Measurements from ENCODE around the gene COX6B2.

COX6B2 gene

DNA sequence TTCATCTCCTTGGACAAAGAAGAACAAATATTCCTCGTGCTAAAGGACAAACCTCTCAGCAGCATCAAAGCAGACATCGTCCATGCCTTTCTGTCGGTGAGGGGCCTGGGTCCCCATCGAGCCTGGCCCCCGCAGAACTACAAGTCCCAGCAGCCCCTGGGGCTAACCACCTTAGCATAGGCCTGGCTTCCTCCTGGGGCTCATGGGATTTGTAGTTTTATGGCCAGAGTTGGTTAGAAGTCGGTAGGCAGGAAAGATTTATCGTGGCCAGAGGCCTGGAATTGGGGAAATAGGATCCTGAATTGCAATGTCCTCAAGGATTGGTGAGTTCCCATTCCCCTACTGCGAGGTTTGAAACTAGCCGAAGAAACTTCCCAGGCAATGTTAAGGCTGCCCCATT, 49.0 kb downstream of the COX6B2 start:
- H3K4me2 ChIP-seq (ENCODE audit: insufficient read depth, low read length, poor library complexity, severe bottlenecking): no peak overlapping the region
- no peak for DNase-seq (ENCODE audit: low spot score)

DNA sequence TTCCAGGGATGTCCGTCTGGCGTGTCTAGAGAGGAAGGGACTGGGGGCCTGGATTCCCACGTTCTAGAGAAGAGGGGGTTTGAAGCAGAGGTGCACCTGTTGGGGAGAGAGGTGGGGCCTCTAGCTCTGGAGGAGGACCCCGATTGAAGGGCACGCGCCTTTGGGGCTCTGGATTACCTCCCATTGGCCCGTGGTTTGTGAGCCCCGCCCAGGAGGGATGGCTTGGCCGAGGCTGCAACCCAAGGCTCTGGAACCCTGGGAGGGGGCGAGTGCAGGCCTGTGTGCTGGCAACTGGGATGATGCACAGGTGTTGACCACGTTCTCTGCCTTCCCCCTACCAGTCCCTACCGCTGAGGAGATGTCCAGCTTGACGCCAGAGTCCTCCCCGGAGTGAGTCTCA, 49.5 kb downstream of the COX6B2 start:
- no peak overlapping the region for H2BK15ac ChIP-seq (ENCODE audit: low read length)
- H3K9ac ChIP-seq (ENCODE audit: low read depth, low read length, poor library complexity): no peak overlapping the region
- H3K4me3 ChIP-seq (ENCODE audit: low read length in 2 of 2): no peak overlapping the region
- H3K36me3 ChIP-seq (replicated peaks in 1 of 2; ENCODE audit: control insufficient read depth in 2 of 2, insufficient read depth in 2 of 2, low read length in 2 of 2): peaks cover 52 to 77% of the 10 kb centered on the region in 2 donors
- no peak overlapping the region for H3K27ac ChIP-seq (replicated peaks; ENCODE audit: low read length)
- H2BK12ac ChIP-seq (ENCODE audit: low read length): no peak overlapping the region
- no peak overlapping the region for H4K8ac ChIP-seq (ENCODE audit: low read depth, low read length)
- H3K23ac ChIP-seq (ENCODE audit: low read depth, low read length, poor library complexity): no peak overlapping the region
- H4K91ac ChIP-seq (ENCODE audit: low read depth, low read length, poor library complexity): no peak overlapping the region
- peak overlapping the region; percentile 42 for H3K18ac ChIP-seq (ENCODE audit: low read length)
- H2AK5ac ChIP-seq (ENCODE audit: low read depth, low read length): peak overlapping the region; percentile 18
- H3K27me3 ChIP-seq (ENCODE audit: control insufficient read depth in 3 of 3, insufficient read depth in 3 of 3, low read depth in 1 of 3, low read length in 3 of 3): no peaks in the 10 kb centered on the region
- H3K4ac ChIP-seq (ENCODE audit: low read length): no peak overlapping the region
- H3K9me3 ChIP-seq (replicated peaks in 1 of 2; ENCODE audit: control insufficient read depth in 2 of 2, insufficient read depth in 1 of 2, low read depth in 1 of 2, low read length in 2 of 2): peaks cover 4 to 5% of the 10 kb centered on the region in 2 donors
- no CpG with 5 or more reads among the region's 14 CpGs for WGBS, 2 donors (ENCODE audit: extremely low coverage in 2 of 2, insufficient read length in 2 of 2, insufficient replicate concordance in 1 of 2)
- peaks cover 13 to 14% of the 10 kb centered on the region in 2 donors for H3K4me1 ChIP-seq (ENCODE audit: control insufficient read depth in 2 of 2, insufficient read depth in 1 of 2, low read depth in 1 of 2, low read length in 2 of 2)
- H2AFZ ChIP-seq (ENCODE audit: low read length): no peak overlapping the region
- no peak overlapping the region for H2BK120ac ChIP-seq (ENCODE audit: low read depth, low read length)
- no peak overlapping the region for H3K14ac ChIP-seq (ENCODE audit: low read length)
- H2BK5ac ChIP-seq (ENCODE audit: low read length): peak overlapping the region; percentile 3
- no peak overlapping the region for H3K4me2 ChIP-seq (ENCODE audit: insufficient read depth, low read length, poor library complexity, severe bottlenecking)
- no peak for DNase-seq (ENCODE audit: low spot score)
- H3K79me1 ChIP-seq (ENCODE audit: low read depth, low read length): no peaks in the 10 kb centered on the region

More for the DNA sequence above, 49.0 kb downstream of the COX6B2 start:
- no peak overlapping the region for H2AFZ ChIP-seq (ENCODE audit: low read length)
- H3K9me3 ChIP-seq (replicated peaks in 1 of 2; ENCODE audit: control insufficient read depth in 2 of 2, insufficient read depth in 1 of 2, low read depth in 1 of 2, low read length in 2 of 2): peaks cover 4 to 5% of the 10 kb centered on the region in 2 donors
- H3K27ac ChIP-seq (replicated peaks; ENCODE audit: low read length): no peak overlapping the region
- WGBS, 2 donors (ENCODE audit: extremely low coverage in 2 of 2, insufficient read length in 2 of 2, insufficient replicate concordance in 1 of 2): no CpG with 5 or more reads among the region's 9 CpGs
- H3K4me1 ChIP-seq (ENCODE audit: control insufficient read depth in 2 of 2, insufficient read depth in 1 of 2, low read depth in 1 of 2, low read length in 2 of 2): peaks cover 14 to 15% of the 10 kb centered on the region in 2 donors
- H3K18ac ChIP-seq (ENCODE audit: low read length): no peak overlapping the region
- no peak overlapping the region for H3K4me3 ChIP-seq (ENCODE audit: low read length in 2 of 2)
- H3K27me3 ChIP-seq (ENCODE audit: control insufficient read depth in 3 of 3, insufficient read depth in 3 of 3, low read depth in 1 of 3, low read length in 3 of 3): no peaks in the 10 kb centered on the region
- no peak overlapping the region for H4K8ac ChIP-seq (ENCODE audit: low read depth, low read length)
- H4K91ac ChIP-seq (ENCODE audit: low read depth, low read length, poor library complexity): no peak overlapping the region
- H2BK15ac ChIP-seq (ENCODE audit: low read length): no peak overlapping the region
- H3K9ac ChIP-seq (ENCODE audit: low read depth, low read length, poor library complexity): no peak overlapping the region
- H3K79me1 ChIP-seq (ENCODE audit: low read depth, low read length): no peaks in the 10 kb centered on the region
- no peak overlapping the region for H2BK12ac ChIP-seq (ENCODE audit: low read length)
- H3K4ac ChIP-seq (ENCODE audit: low read length): no peak overlapping the region
- no peak overlapping the region for H3K23ac ChIP-seq (ENCODE audit: low read depth, low read length, poor library complexity)
- peak overlapping the region; percentile 3 for H2BK5ac ChIP-seq (ENCODE audit: low read length)
- H2BK120ac ChIP-seq (ENCODE audit: low read depth, low read length): no peak overlapping the region
- H3K36me3 ChIP-seq (replicated peaks in 1 of 2; ENCODE audit: control insufficient read depth in 2 of 2, insufficient read depth in 2 of 2, low read length in 2 of 2): peaks cover 54 to 80% of the 10 kb centered on the region in 2 donors
- H2AK5ac ChIP-seq (ENCODE audit: low read depth, low read length): no peak overlapping the region
- H3K14ac ChIP-seq (ENCODE audit: low read length): no peak overlapping the region

DNA sequence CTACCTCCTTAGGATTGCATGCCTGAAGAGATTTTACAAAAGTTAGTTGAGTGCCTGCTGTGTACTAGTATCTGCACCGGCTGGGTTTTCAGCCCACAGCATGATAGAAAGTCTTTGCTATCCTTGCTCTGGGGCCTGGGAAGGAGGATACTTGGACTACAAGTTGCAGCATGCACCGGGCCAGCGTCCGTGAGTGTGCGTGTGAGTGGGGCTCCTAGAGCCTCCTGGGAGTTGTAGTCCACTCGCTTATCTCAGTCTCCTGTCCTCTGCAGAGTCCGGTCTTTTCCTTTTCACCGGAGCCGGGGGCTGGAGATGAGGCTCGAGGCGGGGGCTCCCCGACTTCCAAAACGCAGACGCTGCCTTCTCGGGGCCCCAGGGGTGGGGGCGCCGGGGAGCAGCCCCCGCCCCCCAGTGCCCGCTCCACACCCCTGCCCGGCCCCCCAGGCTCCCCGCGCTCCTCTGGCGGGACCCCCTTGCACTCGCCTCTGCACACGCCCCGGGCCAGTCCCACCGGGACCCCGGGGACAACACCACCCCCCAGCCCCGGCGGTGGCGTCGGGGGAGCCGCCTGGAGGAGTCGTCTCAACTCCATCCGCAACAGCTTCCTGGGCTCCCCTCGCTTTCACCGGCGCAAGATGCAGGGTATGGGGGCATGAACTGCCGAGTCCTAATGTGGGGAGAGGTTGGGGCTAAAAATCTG, 50.1 kb downstream of the COX6B2 start:
- peaks cover 4 to 5% of the 10 kb centered on the region in 2 donors for H3K9me3 ChIP-seq (replicated peaks in 1 of 2; ENCODE audit: control insufficient read depth in 2 of 2, insufficient read depth in 1 of 2, low read depth in 1 of 2, low read length in 2 of 2)
- H4K8ac ChIP-seq (ENCODE audit: low read depth, low read length): no peak overlapping the region
- H4K91ac ChIP-seq (ENCODE audit: low read depth, low read length, poor library complexity): no peak overlapping the region
- no peak overlapping the region for H2BK15ac ChIP-seq (ENCODE audit: low read length)
- no peak overlapping the region for H2BK12ac ChIP-seq (ENCODE audit: low read length)
- no peaks in the 10 kb centered on the region for H3K27me3 ChIP-seq (ENCODE audit: control insufficient read depth in 3 of 3, insufficient read depth in 3 of 3, low read depth in 1 of 3, low read length in 3 of 3)
- no peaks in the 10 kb centered on the region for H3K79me1 ChIP-seq (ENCODE audit: low read depth, low read length)
- H3K4me2 ChIP-seq (ENCODE audit: insufficient read depth, low read length, poor library complexity, severe bottlenecking): no peak overlapping the region
- H3K14ac ChIP-seq (ENCODE audit: low read length): no peak overlapping the region
- WGBS, 2 donors (ENCODE audit: extremely low coverage in 2 of 2, insufficient read length in 2 of 2, insufficient replicate concordance in 1 of 2): no CpG with 5 or more reads among the region's 39 CpGs
- no peak overlapping the region for H3K4ac ChIP-seq (ENCODE audit: low read length)
- H3K36me3 ChIP-seq (replicated peaks in 1 of 2; ENCODE audit: control insufficient read depth in 2 of 2, insufficient read depth in 2 of 2, low read length in 2 of 2): peaks cover 51 to 77% of the 10 kb centered on the region in 2 donors
- H2BK5ac ChIP-seq (ENCODE audit: low read length): peak overlapping the region; percentile 3
- no peak overlapping the region for H3K23ac ChIP-seq (ENCODE audit: low read depth, low read length, poor library complexity)
- no peak overlapping the region for H3K4me3 ChIP-seq (ENCODE audit: low read length in 2 of 2)
- no peak overlapping the region for H3K27ac ChIP-seq (replicated peaks; ENCODE audit: low read length)
- DNase-seq (ENCODE audit: low spot score): no peak
- peaks cover 13 to 14% of the 10 kb centered on the region in 2 donors for H3K4me1 ChIP-seq (ENCODE audit: control insufficient read depth in 2 of 2, insufficient read depth in 1 of 2, low read depth in 1 of 2, low read length in 2 of 2)
- H2AFZ ChIP-seq (ENCODE audit: low read length): no peak overlapping the region
- no peak overlapping the region for H3K9ac ChIP-seq (ENCODE audit: low read depth, low read length, poor library complexity)
- peak overlapping the region; percentile 42 for H3K18ac ChIP-seq (ENCODE audit: low read length)
- H2AK5ac ChIP-seq (ENCODE audit: low read depth, low read length): no peak overlapping the region
- no peak overlapping the region for H2BK120ac ChIP-seq (ENCODE audit: low read depth, low read length)

DNA sequence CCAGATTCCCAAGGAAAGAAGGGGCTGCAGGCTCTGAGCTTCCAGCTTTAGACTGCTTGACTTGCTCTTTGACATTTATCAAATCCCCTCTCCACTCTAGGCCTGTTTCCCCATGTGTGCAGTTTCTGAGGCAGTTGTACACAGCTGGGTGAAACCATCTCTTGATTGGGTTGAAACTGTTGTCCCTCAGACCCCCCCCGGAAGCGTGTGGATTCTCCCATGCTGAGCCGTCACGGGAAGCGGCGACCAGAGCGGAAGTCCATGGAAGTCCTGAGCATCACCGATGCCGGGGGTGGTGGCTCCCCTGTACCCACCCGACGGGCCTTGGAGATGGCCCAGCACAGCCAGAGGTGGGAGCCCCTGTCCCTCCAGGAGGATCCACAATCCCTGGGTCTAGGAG, 51.0 kb downstream of the COX6B2 start:
- Histone ChIP-seq H3K4me3 (ENCODE audit: low read length in 2 of 2) (no peak overlapping the region), H3K14ac (ENCODE audit: low read length) (no peak overlapping the region), H3K23ac (ENCODE audit: low read depth, low read length, poor library complexity) (no peak overlapping the region), H2BK5ac (ENCODE audit: low read length) (no peak overlapping the region), H3K4me2 (ENCODE audit: insufficient read depth, low read length, poor library complexity, severe bottlenecking) (no peak overlapping the region), H3K9me3 (replicated peaks in 1 of 2; ENCODE audit: control insufficient read depth in 2 of 2, insufficient read depth in 1 of 2, low read depth in 1 of 2, low read length in 2 of 2) (peaks cover 0 to 4% of the 10 kb centered on the region in 2 donors), H3K4ac (ENCODE audit: low read length) (no peak overlapping the region), H2BK12ac (ENCODE audit: low read length) (no peak overlapping the region), H3K9ac (ENCODE audit: low read depth, low read length, poor library complexity) (no peak overlapping the region), H2AK5ac (ENCODE audit: low read depth, low read length) (no peak overlapping the region), H3K27ac (replicated peaks; ENCODE audit: low read length) (no peak overlapping the region), H2BK15ac (ENCODE audit: low read length) (no peak overlapping the region), H3K79me1 (ENCODE audit: low read depth, low read length) (no peaks in the 10 kb centered on the region), H4K91ac (ENCODE audit: low read depth, low read length, poor library complexity) (no peak overlapping the region), H2BK120ac (ENCODE audit: low read depth, low read length) (no peak overlapping the region), H3K36me3 (replicated peaks in 1 of 2; ENCODE audit: control insufficient read depth in 2 of 2, insufficient read depth in 2 of 2, low read length in 2 of 2) (peaks cover 46 to 77% of the 10 kb centered on the region in 2 donors), H3K18ac (ENCODE audit: low read length) (no peak overlapping the region), H3K4me1 (ENCODE audit: control insufficient read depth in 2 of 2, insufficient read depth in 1 of 2, low read depth in 1 of 2, low read length in 2 of 2) (peaks cover 13 to 14% of the 10 kb centered on the region in 2 donors), H2AFZ (ENCODE audit: low read length) (no peak overlapping the region), H3K27me3 (ENCODE audit: control insufficient read depth in 3 of 3, insufficient read depth in 3 of 3, low read depth in 1 of 3, low read length in 3 of 3) (no peaks in the 10 kb centered on the region), H4K8ac (ENCODE audit: low read depth, low read length) (no peak overlapping the region)
- no CpG with 5 or more reads among the region's 11 CpGs for WGBS, 2 donors (ENCODE audit: extremely low coverage in 2 of 2, insufficient read length in 2 of 2, insufficient replicate concordance in 1 of 2)
- no peak for DNase-seq (ENCODE audit: low spot score)
